ENCODE measurements around the gene NIFK. TPM values are rescaled to one million over a fixed set of nuclear protein-coding genes. Genes with fewer than 3 reads are reported as not detected.
A peak's percentile ranks its signal among the peaks of the same experiment; 100 is the strongest.

NIFK gene
- 10 to 100 TPM; 28.6 to 30.1 TPM for total RNA-seq
- long read RNA-seq, transcript NIFK-201 (7 exons, 1,734 nt) = major isoform, 15 of 17 reads
- long read RNA-seq, partial matches to known transcripts = 1 of 17 reads
- long read RNA-seq, other reads (novel, unspliced or antisense) = 1 of 17 reads

DNA sequence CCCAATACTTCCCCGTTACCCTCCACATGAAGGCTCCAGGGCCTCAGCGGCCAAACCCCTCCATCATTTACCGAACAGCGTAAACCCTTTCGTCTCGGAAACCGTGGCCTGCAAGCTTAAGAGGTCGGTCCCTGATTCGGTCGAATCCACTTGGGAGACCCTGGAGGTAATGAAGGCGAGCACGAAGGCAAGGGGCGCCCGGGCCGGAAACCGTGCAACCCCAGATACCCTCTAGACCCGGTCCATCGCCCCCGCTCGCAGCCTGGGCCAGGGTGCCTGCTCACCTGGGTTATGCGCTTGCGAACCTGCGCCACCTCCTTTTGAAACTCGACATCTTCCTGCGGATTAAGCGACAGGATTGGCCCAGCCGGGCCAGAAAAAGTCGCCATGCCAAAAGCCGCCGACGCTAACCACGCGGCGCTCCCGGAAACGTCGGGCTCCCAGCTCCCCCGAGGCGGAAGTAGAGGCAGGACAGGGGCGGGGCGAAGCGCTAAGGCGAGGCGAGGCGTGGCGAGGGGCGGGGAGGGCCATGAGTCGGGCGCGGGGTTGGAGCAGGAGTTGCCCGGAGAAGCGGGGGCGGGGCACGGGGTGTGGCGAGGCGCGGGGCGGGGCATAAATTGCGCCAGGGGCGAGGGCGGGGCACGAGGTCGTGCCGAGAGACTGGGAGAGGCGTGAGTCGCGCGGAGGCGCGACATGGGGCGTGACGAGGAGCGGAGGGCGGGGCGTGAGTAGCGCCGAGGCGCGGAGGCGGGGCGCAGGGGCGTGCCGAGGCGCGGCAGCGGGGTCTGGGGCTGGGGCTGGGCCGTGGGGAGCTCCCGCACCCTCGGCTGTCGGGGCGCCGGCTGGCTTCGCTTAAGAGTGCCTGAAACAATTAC, at the start of gene NIFK:
Gene NIFK, minus strand, starts transcription at position 414 of the 875 bp plus-strand sequence. Its CDS starts 25 bp downstream, at position 389.
- DNase-seq (peak; percentile 99 to 100), ATAC-seq (peak; percentile 93)
- intact Hi-C loops (cut with DNase I, micrococcal nuclease) = no loop called here

DNA sequence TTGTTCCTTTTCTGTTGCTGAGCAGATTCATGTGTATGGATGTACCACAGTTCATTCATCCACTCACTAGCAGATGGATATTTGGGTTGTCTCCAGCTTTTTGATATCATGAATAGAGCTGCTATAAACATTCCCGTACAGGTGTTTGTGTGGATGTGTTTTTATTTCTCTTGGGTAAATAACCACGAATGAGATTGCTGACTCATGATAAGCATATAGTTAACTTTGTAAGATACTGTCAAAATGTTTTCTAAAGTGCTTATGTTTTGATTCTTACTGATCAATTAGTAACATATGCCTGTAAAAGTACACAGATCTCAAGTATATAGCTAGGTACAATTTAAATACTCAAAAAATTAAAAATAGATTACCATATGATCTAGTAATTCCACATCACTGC, 46.5 kb upstream of the NIFK start:
- intact Hi-C loops (cut with DNase I, micrococcal nuclease) = no loop called here
- DNase-seq (no peak), ATAC-seq (no peak)

DNA sequence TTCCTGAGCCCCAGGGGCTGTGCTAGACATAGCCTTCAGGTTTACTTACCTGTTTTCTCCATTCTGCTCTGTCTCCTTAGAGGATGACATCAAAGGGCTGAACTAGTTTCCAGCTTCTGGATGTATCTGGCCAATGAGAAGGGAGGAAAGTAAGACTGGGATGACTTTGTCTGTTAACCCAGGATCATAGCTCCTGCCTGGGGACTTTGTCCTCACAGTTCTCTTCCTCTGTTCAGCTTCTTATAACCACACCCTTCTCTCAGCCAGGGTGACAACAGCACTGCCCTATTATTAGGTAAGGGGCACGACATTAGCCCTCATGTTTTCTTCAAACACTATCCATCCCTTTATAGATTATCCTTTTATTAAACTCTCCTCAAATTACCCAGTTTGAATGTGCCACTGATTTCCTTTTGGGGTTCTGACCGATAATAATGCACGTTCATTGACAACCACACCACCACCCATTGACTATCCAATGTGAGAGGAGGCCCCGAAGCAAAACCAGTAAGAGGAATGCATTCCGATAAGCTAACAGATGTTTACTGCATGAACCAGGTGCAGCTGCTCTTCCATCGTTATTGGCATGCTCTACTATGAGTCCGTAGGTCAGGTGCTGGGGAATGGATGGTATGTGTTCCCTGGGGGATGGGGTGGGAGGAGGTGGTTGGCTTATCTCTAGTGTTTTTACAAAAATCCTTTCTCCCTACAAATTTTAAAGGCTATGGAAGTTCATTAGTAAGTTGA, 42.2 kb upstream of the NIFK start:
- DNase-seq (no peak), ATAC-seq (peak; percentile 90)
- intact Hi-C loops (cut with DNase I, micrococcal nuclease) = no loop called here

DNA sequence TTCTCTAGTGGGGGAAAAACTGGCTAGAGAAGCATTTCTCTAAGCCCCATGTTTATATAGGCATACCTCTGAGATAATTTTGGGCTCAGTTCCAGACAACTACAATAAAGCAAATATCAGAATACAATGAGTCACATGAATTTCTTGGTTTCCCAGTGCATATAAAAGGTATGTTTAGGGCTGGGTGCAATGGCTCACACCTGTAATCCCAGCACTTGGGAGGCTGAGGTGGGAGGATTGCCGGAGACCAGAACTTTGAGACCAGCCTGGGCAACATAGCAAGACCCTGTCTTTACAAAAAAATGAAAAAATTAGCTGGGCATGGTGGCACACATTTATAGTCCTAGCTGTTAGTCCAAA, 41.0 kb upstream of the NIFK start:
- intact Hi-C loops (cut with DNase I, micrococcal nuclease) = no loop called here
- DNase-seq (no peak), ATAC-seq (peak; percentile 60)

DNA sequence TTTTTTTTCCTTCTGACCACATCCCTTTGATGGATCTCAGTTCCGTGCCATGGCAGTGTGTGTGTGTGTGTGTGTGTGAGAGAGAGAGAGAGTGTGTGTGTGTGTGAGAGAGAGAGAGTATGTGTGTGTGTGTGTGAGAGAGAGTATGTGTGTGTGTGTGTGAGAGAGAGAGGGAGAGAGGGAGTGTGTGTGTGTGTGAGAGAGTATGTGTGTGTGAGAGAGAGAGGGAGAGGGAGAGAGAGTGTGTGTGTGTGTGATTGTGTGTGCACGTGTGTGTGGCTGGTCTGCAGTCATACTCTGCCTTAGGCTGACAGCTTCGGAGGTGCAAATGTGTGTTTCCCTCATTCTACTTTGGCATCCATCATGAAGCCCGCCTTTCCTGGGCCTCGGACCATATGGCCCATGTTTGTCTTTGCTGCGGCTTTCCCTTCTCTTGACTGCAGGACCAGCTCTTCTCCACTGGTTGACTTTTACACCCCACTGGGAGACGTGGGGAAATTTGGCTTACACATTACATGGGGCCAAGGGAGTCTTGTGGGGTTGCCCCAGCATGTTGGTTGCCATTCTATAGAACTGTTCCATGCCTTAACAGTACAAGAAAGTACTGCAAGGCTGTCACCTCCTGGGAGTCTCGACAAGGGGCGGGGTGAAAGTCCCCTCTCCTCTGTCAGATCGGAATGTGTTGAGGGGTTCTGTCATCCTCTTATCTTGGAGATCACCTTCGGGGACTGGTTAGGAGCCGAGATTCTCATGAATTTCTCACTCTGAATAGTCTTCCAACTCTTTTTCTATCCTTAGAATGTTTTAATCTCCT, 40.4 kb upstream of the NIFK start:
- ATAC-seq = no peak
- DNase-seq = no peak
- intact Hi-C loops (cut with DNase I, micrococcal nuclease) = no loop called here

DNA sequence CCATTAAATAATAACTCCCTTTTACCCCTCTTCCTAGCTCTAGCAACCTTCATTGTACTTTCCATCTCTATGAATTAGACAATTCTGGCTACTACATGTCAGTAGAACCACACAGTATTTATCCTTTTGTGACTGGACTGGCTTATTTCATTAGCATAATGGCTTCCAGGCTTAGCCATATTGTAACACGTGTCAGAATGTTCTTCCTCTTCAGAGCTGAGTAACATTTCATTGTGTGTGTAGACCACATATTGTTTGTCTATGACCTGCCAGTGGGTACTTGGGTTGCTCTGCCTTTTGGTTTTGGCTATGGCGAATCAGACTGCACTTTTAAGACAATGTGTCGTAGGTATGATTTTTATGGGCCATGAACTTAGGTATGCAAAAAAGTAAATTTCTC, 39.7 kb upstream of the NIFK start:
- DNase-seq = no peak
- intact Hi-C loops (cut with DNase I, micrococcal nuclease) = no loop called here
- no peak for ATAC-seq

DNA sequence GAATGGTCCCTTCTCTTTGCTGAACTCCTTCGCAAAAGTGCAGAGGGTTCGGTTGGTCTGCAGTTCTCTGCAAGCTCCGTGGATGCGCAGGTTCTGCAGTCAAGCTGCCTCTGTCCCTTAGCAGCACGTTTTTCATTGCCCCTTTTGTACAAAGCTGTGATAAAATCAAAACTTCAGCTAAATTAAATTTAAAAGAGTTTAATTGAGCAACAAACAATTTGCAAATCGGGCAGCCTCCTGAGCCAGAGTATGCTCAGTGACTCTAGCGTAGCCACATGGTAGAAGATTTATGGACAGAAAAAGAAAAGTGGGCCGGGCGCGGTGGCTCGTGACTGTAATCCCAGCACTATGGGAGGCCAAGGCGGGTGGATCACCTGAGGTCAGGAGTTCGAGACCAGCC, 37.6 kb upstream of the NIFK start:
- intact Hi-C loops (cut with DNase I, micrococcal nuclease) = no loop called here
- DNase-seq (no peak), ATAC-seq (no peak)

- no peak for ATAC-seq
- intact Hi-C loops (cut with DNase I, micrococcal nuclease) = no loop called here
- DNase-seq = no peak
Measured at GRCh38 chr2:121771976-121772742, 35.5 kb upstream of the NIFK start.

DNA sequence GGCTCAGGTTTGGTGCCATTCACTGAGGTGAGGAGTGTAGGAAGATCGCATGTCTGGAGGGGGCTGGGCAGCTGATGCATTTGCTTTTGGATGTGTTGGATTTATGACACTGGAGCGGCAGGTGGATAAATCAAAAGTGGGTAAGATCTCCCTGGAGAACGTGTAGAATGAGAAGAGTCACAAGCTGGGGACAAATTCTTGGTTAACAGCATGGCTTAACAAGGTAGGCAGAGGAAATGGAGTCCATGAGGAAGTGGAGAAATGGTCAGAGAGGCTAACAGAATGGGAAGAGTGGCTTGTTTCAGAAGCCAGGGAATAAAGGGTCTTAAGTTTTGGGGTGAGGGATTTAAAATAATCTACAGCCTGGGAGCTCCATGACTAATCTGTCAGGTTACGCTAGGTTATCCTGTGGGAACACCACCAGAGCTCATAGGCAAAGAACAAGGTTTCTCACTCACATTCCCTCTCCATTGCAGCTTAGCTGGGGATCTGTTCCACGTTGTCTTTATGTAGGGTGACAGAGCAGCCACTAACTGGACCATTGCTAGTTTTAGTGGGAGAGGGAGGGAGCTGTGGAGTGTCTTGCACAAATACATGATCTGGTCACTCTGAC, 31.6 kb upstream of the NIFK start:
- ATAC-seq = no peak
- intact Hi-C loops (cut with DNase I, micrococcal nuclease) = no loop called here
- DNase-seq = no peak

GRCh38 chr2:121766624-121767023, 29.9 kb upstream of the NIFK start:
- ATAC-seq = no peak
- DNase-seq = no peak
- intact Hi-C loops (cut with DNase I, micrococcal nuclease) = no loop called here

DNA sequence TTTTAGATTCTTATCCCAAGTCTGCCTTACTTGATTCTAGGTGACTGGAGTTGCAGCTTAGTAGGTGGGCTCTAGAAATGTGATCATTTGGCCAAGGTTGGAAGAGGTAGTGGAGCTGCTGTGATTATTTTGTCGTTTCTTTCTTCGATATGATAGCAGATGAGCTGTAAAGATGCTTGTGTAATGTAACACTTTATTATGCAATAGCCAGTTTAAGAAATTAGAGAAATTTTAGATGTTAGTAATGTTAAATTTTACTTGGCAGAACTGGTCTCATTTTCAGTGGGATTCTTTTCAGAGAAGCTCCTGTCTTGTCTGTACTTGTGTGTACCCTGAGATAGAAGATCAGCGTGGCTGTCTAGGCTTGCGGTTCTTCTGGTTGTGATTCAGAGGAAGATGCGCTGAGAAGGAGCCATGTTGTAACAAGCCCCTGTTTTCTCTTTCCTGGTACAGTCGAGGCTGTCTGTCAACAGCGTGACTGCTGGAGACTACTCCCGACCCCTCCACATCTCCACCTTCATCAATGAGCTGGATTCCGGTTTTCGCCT, 28.1 kb upstream of the NIFK start:
- ATAC-seq (no peak), DNase-seq (no peak)
- intact Hi-C loops (cut with DNase I, micrococcal nuclease) = no loop called here

- ATAC-seq (peak; percentile 98), DNase-seq (peak; percentile 98 to 99)
- intact Hi-C loops (cut with DNase I, micrococcal nuclease) = no loop called here
Measured at GRCh38 chr2:121755237-121756111, 18.8 kb upstream of the NIFK start, which contains the start of gene TSN. Gene TSN (plus strand): TSS chr2:121755651. CDS start chr2:121755780, 129 bp downstream.

GRCh38 chr2:121754851-121755236, 18.2 kb upstream of the NIFK start:
- ATAC-seq = no peak
- DNase-seq = no peak
- intact Hi-C loops (cut with DNase I, micrococcal nuclease) = no loop called here

- intact Hi-C loops (cut with DNase I, micrococcal nuclease) = no loop called here
- ATAC-seq = no peak
- DNase-seq = no peak
Measured at GRCh38 chr2:121748202-121748601, 11.5 kb upstream of the NIFK start.

GRCh38 chr2:121746071-121746578, 9.4 kb upstream of the NIFK start:
- intact Hi-C loops (cut with DNase I, micrococcal nuclease) = no loop called here
- no peak for ATAC-seq
- no peak for DNase-seq

- ATAC-seq = no peak
- DNase-seq = no peak
- intact Hi-C loops (cut with DNase I, micrococcal nuclease) = no loop called here
Measured at GRCh38 chr2:121741450-121741849, 4.8 kb upstream of the NIFK start.

DNA sequence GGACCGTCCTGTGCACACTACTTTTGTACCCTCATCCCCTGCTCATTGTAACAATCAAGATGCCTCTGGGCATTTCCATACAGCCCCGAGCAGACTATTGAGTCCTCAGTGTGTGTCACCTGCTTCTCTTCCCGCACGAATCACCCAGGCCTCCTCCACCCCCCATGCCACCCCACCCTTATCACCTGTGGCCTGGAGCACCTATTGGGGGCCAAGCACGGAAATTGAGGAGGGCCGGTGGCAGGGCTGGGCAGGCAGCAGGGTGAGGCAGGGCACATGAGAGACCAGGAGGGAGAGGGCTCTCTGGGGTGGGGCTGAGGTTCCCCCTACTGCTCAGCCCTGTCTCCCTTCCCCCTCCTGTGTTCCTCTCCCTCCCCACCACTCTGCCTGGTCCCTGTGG, 4.3 kb upstream of the NIFK start:
- ATAC-seq (no peak), DNase-seq (no peak)
- intact Hi-C loops (cut with DNase I, micrococcal nuclease) = no loop called here

Measured in left colon (tissue), 2 donors.